Erythroblast (primary cell): ENCODE measurements around the gene CEL.

Experiments used
- GATA1 ChIP-seq: IDR thresholded peaks from 2 replicates; pipeline ENCODE4 v1.6.1; 2011; ENCODE audit warnings: low read depth, mild to moderate bottlenecking, control low read depth, low read length, moderate library complexity
- POLR2A ChIP-seq: IDR thresholded peaks from 2 replicates; pipeline ENCODE4 v1.6.1; 2011; ENCODE audit warnings: mild to moderate bottlenecking, low read length

DNA sequence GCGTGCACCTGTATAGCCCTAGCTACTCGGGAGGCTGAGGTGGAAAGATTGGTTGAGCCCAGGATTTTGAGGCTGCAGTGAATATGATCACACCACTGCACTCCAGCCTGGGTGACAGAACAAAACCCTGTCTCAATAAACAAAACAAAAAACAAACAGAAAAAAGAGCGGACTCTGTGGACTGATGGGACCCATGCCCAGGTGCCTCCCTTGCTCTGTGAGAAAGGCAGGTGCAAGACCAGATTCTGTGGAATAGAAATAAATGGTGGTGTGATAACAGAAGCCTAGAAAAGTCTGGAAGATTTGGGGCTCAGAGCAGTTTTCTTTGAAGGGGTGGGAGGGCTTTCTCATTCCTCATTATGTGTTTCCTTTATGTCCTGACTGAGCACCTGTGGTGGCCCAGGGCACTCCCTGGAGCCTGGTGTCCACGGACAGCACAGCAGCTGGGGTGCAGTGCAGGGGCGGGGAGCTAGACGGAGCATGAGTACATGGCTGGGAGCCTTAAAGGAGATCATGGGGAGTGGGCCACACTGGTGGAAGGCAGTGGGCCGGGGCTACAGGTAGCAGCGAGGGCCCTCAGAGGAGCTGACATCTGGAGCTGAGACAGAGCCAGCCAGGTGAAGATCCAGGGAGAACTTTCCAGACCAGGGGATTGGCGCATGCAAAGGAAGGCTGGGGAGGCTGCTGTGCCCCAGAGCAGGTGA is 15.4 kb upstream of the CEL start:
- TF ChIP-seq POLR2A (no peak), GATA1 (no peak)
